ENCODE results near the gene PTH1R.

DNA sequence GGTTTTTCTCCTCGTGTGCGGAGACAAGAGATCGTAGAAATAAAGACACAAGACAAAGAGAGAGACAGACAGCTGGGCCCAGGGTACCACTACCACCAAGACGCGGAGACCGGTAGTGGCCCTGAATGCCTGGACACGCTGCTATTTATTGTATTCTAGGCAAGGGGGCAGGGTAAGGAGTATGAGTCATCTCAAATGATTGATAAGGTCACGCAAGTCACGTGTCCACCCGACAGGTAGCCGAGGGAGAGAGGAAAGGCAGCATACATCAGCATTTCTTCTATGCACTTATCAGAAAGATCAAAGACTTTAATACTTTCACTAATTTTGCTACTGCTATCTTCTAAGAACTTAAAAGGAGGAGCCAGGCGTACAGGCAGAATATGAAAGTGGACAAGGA, 42.5 kb upstream of the PTH1R start:
- no peak for TF ChIP-seq SUZ12 (IDR thresholded peaks at IDR 0.05; ENCODE audit: extremely low read depth, insufficient read depth, insufficient read length)
- no peak for TF ChIP-seq YY1 (IDR thresholded peaks at IDR 0.05; ENCODE audit: insufficient read depth, insufficient read length)
